NT2/D1 (cell line): ENCODE data around the gene C2orf68.
"Not testable (repeated sequence)": the region's sequence is repeated elsewhere in the genome, so short reads cannot be mapped to it uniquely, and the experiment has no call there.

Experiments
- SUZ12 ChIP-seq: IDR thresholded peaks from 2 replicates; pipeline ENCODE4 v1.6.1; 2011; ENCODE audit not compliant: insufficient read length, insufficient read depth; ENCODE audit errors: extremely low read depth
- YY1 ChIP-seq: IDR thresholded peaks from 2 replicates; pipeline ENCODE4 v1.6.1; 2011; ENCODE audit not compliant: insufficient read length, insufficient read depth
- ZNF274 ChIP-seq: IDR thresholded peaks from 2 replicates; pipeline ENCODE4 v1.6.1; 2011; ENCODE audit warnings: mild to moderate bottlenecking, low read depth, low read length

DNA sequence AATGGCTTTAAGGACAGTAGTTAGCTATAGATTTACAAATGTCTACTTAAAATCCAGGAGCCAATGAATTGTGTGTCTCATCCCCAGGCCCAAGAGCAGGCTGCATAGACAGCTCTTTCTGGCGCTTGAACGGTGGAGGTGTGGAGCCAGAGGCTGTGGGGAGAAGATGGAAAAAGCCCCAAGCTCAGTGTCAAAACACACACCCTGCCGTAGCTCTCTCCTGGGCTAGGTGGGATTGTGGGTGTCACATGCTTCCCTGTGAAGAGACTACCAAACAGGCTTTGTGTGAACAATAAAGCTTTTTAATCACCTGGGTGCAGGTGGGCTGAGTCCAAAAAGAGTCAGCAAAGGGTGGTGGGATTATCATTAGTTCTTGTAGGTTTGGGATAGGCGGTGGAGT is 45.5 kb upstream of the C2orf68 start:
- TF ChIP-seq YY1, SUZ12, ZNF274: not testable (repeated sequence)
